Mesenchymal stem cell (in vitro differentiated cells and primary cell): Measurements from ENCODE around the gene ELK4.

ENCODE experiments used
- DNase-seq: peaks from one replicate; pipeline ENCODE4 v3.0.0-alpha.2; 2013
- H2AFZ ChIP-seq: one replicate; pipeline ENCODE4 v1.6.1; 2013; ENCODE audit warnings: low read depth, mild to moderate bottlenecking, control low read depth, inconsistent platforms, low read length, moderate library complexity
- H2AK5ac ChIP-seq: 2 replicates; pipeline ENCODE4 v1.6.1; 2013; ENCODE audit warnings: low read length, moderate library complexity, mild to moderate bottlenecking, inconsistent platforms; ENCODE audit not compliant: severe bottlenecking
- H2BK120ac ChIP-seq: one replicate; pipeline ENCODE4 v1.6.1; 2013; ENCODE audit warnings: low read depth, mild to moderate bottlenecking, inconsistent platforms, low read length, moderate library complexity
- H2BK12ac ChIP-seq, 2 experiments: one replicate each; pipeline ENCODE4 v1.6.1; 2013; ENCODE audit warnings: inconsistent platforms in 2 of 2, low read length in 2 of 2, mild to moderate bottlenecking in 2 of 2, moderate library complexity in 2 of 2, control low read depth in 1 of 2
- H2BK15ac ChIP-seq: one replicate; pipeline ENCODE4 v1.6.1; 2013; ENCODE audit warnings: mild to moderate bottlenecking, low read depth, inconsistent platforms; ENCODE audit not compliant: poor library complexity, severe bottlenecking
- H2BK5ac ChIP-seq: 2 replicates; pipeline ENCODE4 v1.6.1; 2013; ENCODE audit warnings: low read depth, mild to moderate bottlenecking, low read length, control low read depth, inconsistent platforms; ENCODE audit not compliant: poor library complexity, severe bottlenecking
- H3K14ac ChIP-seq, 2 experiments: one replicate each; pipeline ENCODE4 v1.6.1; 2013; ENCODE audit warnings: inconsistent platforms in 2 of 2, low read length in 2 of 2, control low read depth in 1 of 2, mild to moderate bottlenecking in 1 of 2, moderate library complexity in 1 of 2
- H3K18ac ChIP-seq, 2 experiments: one replicate each; pipeline ENCODE4 v1.6.1; 2013; ENCODE audit warnings: inconsistent platforms in 2 of 2, low read length in 2 of 2, control low read depth in 1 of 2, low read depth in 1 of 2, mild to moderate bottlenecking in 1 of 2
- H3K23ac ChIP-seq, 2 experiments: one replicate each; pipeline ENCODE4 v1.6.1; 2013; ENCODE audit warnings: inconsistent platforms in 2 of 2, low read length in 2 of 2, mild to moderate bottlenecking in 2 of 2, moderate library complexity in 2 of 2, control low read depth in 1 of 2
- H3K27ac ChIP-seq: 2 replicates; pipeline ENCODE4 v1.5.1; 2013; ENCODE audit warnings: mild to moderate bottlenecking, moderate library complexity, low read length, control low read depth, inconsistent platforms; ENCODE audit not compliant: poor library complexity, severe bottlenecking
- H3K27me3 ChIP-seq, 2 experiments: 2 replicates each; pipeline versions ENCODE4 v1.6.1 to v1.7.0; 2013; ENCODE audit warnings: low read length in 2 of 2, mild to moderate bottlenecking in 2 of 2, moderate library complexity in 2 of 2, control low read depth in 1 of 2, inconsistent platforms in 1 of 2; ENCODE audit not compliant: control insufficient read depth in 1 of 2, insufficient read depth in 1 of 2
- H3K36me3 ChIP-seq, 2 experiments: 2 replicates each; pipeline versions ENCODE4 v1.6.1 to v1.7.0; 2013; ENCODE audit warnings: low read length in 2 of 2, control low read depth in 1 of 2, inconsistent platforms in 1 of 2, low read depth in 1 of 2, mild to moderate bottlenecking in 1 of 2; ENCODE audit not compliant: insufficient read depth in 2 of 2, control insufficient read depth in 1 of 2
- H3K4ac ChIP-seq, 2 experiments: one replicate each; pipeline ENCODE4 v1.6.1; 2013; ENCODE audit warnings: inconsistent platforms in 2 of 2, low read length in 2 of 2, mild to moderate bottlenecking in 2 of 2, moderate library complexity in 2 of 2, control low read depth in 1 of 2, low read depth in 1 of 2
- H3K4me1 ChIP-seq: 2 replicates; pipeline ENCODE4 v1.6.1; 2013; ENCODE audit warnings: low read depth, low read length, control low read depth; ENCODE audit not compliant: control insufficient read depth, insufficient read depth
- H3K4me2 ChIP-seq: 2 replicates; pipeline ENCODE4 v1.6.1; 2013; ENCODE audit warnings: low read length, mild to moderate bottlenecking, inconsistent platforms; ENCODE audit not compliant: poor library complexity, severe bottlenecking
- H3K4me3 ChIP-seq, 2 experiments: 2 replicates each; pipeline versions ENCODE4 v1.5.1 to v1.7.0; 2013; ENCODE audit warnings: low read length in 2 of 2, mild to moderate bottlenecking in 2 of 2, control low read depth in 1 of 2, low read depth in 1 of 2; ENCODE audit not compliant: insufficient read depth in 1 of 2
- H3K79me1 ChIP-seq: replicated peaks from 2 replicates; pipeline ENCODE4 v1.6.1; 2013; ENCODE audit warnings: mild to moderate bottlenecking, control low read depth, low read length, inconsistent platforms; ENCODE audit not compliant: poor library complexity, severe bottlenecking
- H3K9ac ChIP-seq: 2 replicates; pipeline ENCODE4 v1.7.0; 2013; ENCODE audit warnings: mild to moderate bottlenecking, low read length, moderate library complexity
- H3K9me3 ChIP-seq: 2 replicates; pipeline ENCODE4 v1.7.0; 2013; ENCODE audit warnings: mild to moderate bottlenecking, low read length; ENCODE audit not compliant: control insufficient read depth
- H4K8ac ChIP-seq: one replicate; pipeline ENCODE4 v1.6.1; 2013; ENCODE audit warnings: inconsistent platforms, mild to moderate bottlenecking, low read length, moderate library complexity
- H4K91ac ChIP-seq: one replicate; pipeline ENCODE4 v1.6.1; 2013; ENCODE audit warnings: mild to moderate bottlenecking, low read length, inconsistent platforms
- WGBS: methylation state at CpG from one replicate; pipeline ENCODE4 v1.1.7; 2013; ENCODE audit warnings: mixed read lengths; 5-methylcytosine and 5-hydroxymethylcytosine counted together

ELK4 gene

GRCh38 chr1:205590777-205591513, 40.9 kb downstream of the ELK4 start:
- Histone ChIP-seq H2AK5ac (no peak overlapping the region), H3K23ac (no peak overlapping the region), H2BK120ac (no peak overlapping the region), H2BK5ac (no peak overlapping the region), H2AFZ (no peak overlapping the region), H3K14ac (no peak overlapping the region), H4K91ac (no peak overlapping the region), H3K27me3 (peaks cover 0 to 3% of the 10 kb centered on the region in 2 experiments), H3K4me2 (no peak overlapping the region), H3K27ac (no peak overlapping the region), H3K9ac (no peak overlapping the region), H3K4me1 (peaks cover 3% of the 10 kb centered on the region), H3K4me3 (no peak overlapping the region), H3K18ac (no peak overlapping the region), H3K79me1 (no peaks in the 10 kb centered on the region), H3K36me3 (no peaks in the 10 kb centered on the region), H4K8ac (no peak overlapping the region), H3K4ac (no peak overlapping the region), H2BK12ac (no peak overlapping the region), H2BK15ac (no peak overlapping the region), H3K9me3 (no peaks in the 10 kb centered on the region)
- DNase-seq, result no peak
- 76% methylated on average over 9 of the region's 9 CpGs for whole genome bisulfite sequencing

GRCh38 chr1:205590457-205590768, 41.4 kb downstream of the ELK4 start:
- H3K23ac ChIP-seq, result no peak overlapping the region
- H3K9me3 ChIP-seq, result no peaks in the 10 kb centered on the region
- no peak overlapping the region for H2AK5ac ChIP-seq
- H2BK5ac ChIP-seq, result no peak overlapping the region
- H3K9ac ChIP-seq, result no peak overlapping the region
- DNase-seq, result no peak
- H3K4me2 ChIP-seq, result no peak overlapping the region
- no peak overlapping the region for H4K8ac ChIP-seq
- no peak overlapping the region for H3K27ac ChIP-seq
- H4K91ac ChIP-seq, result no peak overlapping the region
- H3K18ac ChIP-seq, result no peak overlapping the region
- H3K36me3 ChIP-seq, result no peaks in the 10 kb centered on the region
- no peak overlapping the region for H3K14ac ChIP-seq
- H3K4ac ChIP-seq, result no peak overlapping the region
- peaks cover 0 to 8% of the 10 kb centered on the region in 2 experiments for H3K27me3 ChIP-seq
- H3K79me1 ChIP-seq, result no peaks in the 10 kb centered on the region
- no peak overlapping the region for H2BK15ac ChIP-seq
- H3K4me3 ChIP-seq, result no peak overlapping the region
- peak overlapping the region in 1 of 2 experiments; percentile 21 for H2BK12ac ChIP-seq
- H3K4me1 ChIP-seq, result peaks cover 3% of the 10 kb centered on the region
- no peak overlapping the region for H2BK120ac ChIP-seq
- H2AFZ ChIP-seq, result no peak overlapping the region
- 83% methylated on average over 4 of the region's 5 CpGs for WGBS

GRCh38 chr1:205589618-205590456, 42.0 kb downstream of the ELK4 start:
- DNase-seq, result no peak
- no peak overlapping the region for H2AFZ ChIP-seq
- H2BK5ac ChIP-seq, result no peak overlapping the region
- H2AK5ac ChIP-seq, result no peak overlapping the region
- no peaks in the 10 kb centered on the region for H3K79me1 ChIP-seq
- no peak overlapping the region for H3K4ac ChIP-seq
- H3K27ac ChIP-seq, result no peak overlapping the region
- no peak overlapping the region for H3K4me2 ChIP-seq
- no peak overlapping the region for H3K4me3 ChIP-seq
- peaks cover 0 to 13% of the 10 kb centered on the region in 2 experiments for H3K27me3 ChIP-seq
- no peak overlapping the region for H3K18ac ChIP-seq
- H3K14ac ChIP-seq, result no peak overlapping the region
- no peak overlapping the region for H2BK120ac ChIP-seq
- H3K4me1 ChIP-seq, result peaks cover 3% of the 10 kb centered on the region
- H2BK12ac ChIP-seq, result peak overlapping the region in 1 of 2 experiments; percentile 21
- no peaks in the 10 kb centered on the region for H3K36me3 ChIP-seq
- no peak overlapping the region for H2BK15ac ChIP-seq
- no peaks in the 10 kb centered on the region for H3K9me3 ChIP-seq
- H4K8ac ChIP-seq, result no peak overlapping the region
- no peak overlapping the region for H3K9ac ChIP-seq
- WGBS, result 93% methylated on average over 7 of the region's 7 CpGs
- no peak overlapping the region for H4K91ac ChIP-seq
- H3K23ac ChIP-seq, result no peak overlapping the region

- Histone ChIP-seq H4K91ac (no peak overlapping the region), H3K4me2 (no peak overlapping the region), H3K27me3 (peaks cover 0 to 18% of the 10 kb centered on the region in 2 experiments), H3K14ac (no peak overlapping the region), H3K4ac (no peak overlapping the region), H2BK120ac (peak overlapping the region; percentile 71), H3K4me3 (no peak overlapping the region), H3K79me1 (no peaks in the 10 kb centered on the region), H2AK5ac (no peak overlapping the region), H2BK5ac (no peak overlapping the region), H2BK12ac (no peak overlapping the region), H3K9ac (no peak overlapping the region), H3K9me3 (no peaks in the 10 kb centered on the region), H3K27ac (no peak overlapping the region), H3K23ac (no peak overlapping the region), H4K8ac (peak overlapping the region; percentile 61), H3K4me1 (peaks cover 3% of the 10 kb centered on the region), H3K36me3 (no peaks in the 10 kb centered on the region), H3K18ac (no peak overlapping the region), H2AFZ (no peak overlapping the region), H2BK15ac (no peak overlapping the region)
- no peak for DNase-seq
- WGBS, result 97% methylated on average over 7 of the region's 7 CpGs
Observed at GRCh38 chr1:205589046-205589445, 42.8 kb downstream of the ELK4 start.
